ENCODE measurements around the gene ABCC4. TPM values are rescaled to one million over a fixed set of nuclear protein-coding genes. Genes with fewer than 3 reads are reported as not detected.
"Not testable (repeated sequence)": the region's sequence is repeated elsewhere in the genome, so short reads cannot be mapped to it uniquely, and the experiment has no call there.

The ABCC4 gene
- polyA plus RNA-seq, 12 donors = 2.2 to 4.9 (median 3.1) TPM; not detected in 1

DNA sequence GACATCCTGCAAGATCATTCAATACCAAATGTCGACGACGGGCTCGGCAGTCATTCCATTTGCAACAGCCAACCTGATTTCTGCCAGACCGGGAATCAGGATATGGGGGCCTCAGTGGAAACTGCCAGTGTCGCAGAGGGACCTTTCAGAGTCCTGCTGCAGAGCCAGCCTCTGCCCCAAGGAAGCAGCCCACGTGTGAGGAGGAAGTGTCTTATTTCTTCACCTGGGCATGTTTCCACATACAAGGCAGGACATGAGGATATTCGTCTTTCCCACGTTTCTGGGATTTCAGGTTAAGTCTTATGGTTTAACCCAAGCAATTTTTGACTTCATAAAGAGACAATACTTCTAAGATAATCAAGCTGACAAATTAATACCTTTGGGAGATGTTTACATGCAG is 69.9 kb downstream of the ABCC4 start:
- DNase-seq = no peak

DNA sequence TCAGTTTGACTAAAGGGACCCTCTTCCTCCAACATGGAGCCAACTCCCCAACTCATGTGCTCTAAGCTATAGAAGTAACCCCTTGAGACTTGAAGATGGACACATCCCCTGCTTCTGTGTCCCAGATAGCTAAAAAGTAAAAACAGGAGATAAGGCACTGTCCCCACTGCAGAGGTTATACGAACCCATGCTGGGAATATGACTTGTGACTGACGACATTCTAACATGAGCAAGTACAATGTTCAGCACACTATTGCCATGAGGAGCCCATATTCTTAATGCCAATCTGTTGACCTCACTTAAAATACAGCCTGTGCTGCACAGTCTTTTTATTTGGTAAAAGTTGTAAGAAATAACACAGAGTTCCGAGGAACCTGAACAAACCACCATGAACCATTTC is 71.4 kb downstream of the ABCC4 start:
- no peak for DNase-seq

DNA sequence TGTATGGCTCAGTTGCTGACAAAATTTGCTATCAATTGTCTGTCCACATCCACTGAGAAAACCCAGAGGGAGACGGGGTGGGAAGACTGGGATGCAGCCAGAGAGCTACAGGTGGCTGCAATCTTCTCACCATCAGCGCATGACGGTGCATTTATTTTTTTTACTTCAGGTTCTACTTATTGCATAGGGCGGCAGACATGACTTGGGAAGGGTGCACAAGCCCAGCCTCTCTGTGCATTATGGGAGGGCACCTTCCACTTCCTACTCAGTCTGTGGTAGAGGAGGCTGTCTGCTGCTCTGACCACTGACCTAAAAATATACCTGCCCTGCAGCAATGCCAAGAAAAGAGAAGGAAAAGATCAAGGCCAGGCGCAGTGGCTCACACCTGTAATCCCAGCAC is 73.1 kb downstream of the ABCC4 start:
- DNase-seq = no peak

DNA sequence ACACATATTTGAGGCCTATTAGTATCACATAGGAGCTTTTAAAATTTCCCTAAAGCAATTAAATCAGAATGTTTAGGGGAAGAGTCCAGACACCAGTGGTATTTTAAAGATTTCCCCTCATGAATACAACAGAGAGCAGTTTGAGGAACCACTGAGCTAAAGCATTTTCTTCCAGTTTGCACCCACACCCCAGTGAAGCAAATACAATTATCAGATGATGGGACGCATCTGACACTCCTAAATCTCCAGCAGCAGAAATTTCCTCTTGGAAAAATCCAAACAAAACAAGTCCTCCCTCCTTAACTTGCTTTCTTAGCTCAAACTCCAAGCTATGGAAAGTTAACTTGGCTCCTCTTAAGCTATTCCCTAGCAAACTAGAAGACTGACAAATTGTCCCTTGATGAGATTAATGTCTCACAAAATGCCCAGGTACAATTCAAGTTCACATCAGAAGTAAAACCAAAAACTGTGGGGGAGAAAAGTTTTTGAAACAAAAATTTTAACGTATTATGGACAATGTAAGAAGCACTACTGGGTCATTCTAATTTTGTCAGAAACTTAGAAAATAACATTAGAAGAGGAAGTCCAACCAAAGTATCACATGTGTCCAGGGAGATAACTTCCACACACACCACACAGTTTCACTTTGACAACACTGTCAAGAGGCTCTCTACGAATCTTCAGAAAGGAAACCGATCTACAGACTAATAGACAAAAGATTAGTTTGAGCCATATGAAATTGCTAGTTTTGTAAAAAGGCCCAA is 74.1 kb downstream of the ABCC4 start:
- no peak for DNase-seq

GRCh38 chr13:95226476-95226875 is 74.8 kb downstream of the ABCC4 start:
- no peak for DNase-seq

DNA sequence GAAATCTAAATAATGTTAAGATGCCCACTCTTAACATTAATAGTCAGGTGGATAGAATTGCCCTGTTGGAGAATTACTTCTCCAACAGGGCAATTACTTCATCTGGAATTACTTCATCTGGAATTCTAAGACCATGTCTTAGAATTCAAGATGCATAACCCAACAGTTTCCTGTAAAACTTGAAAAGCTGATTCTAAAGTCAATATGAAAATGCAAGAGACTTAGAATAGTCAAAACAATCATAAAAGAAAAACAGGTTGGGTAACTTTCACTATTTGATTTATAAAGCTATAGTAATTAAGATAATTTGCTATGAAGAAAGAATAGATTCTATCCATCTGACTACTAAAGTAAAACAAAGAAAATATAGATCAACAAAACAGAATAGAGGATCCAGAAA is 75.2 kb downstream of the ABCC4 start:
- DNase-seq = no peak

DNA sequence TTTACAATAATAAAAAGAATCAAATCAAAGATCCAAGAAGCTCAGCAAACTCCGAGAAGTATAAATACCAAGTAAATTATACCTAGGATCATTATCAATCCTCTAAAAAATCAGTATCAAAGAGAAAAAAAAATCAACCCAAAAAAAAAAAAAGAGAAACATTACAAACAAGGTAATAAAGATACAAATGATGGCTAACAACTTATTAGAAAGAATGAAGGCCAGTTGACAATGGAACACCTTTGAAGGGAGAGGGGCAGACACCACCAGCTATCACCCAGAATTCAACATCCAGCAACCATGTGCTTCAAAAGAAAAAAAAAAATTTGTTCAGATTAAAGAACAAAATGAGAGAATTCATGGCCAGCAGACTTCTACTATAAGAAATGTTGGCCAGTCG is 77.2 kb downstream of the ABCC4 start:
- no peak for DNase-seq

- no peak for DNase-seq
Observed at GRCh38 chr13:95222733-95223018, 78.6 kb downstream of the ABCC4 start.

DNA sequence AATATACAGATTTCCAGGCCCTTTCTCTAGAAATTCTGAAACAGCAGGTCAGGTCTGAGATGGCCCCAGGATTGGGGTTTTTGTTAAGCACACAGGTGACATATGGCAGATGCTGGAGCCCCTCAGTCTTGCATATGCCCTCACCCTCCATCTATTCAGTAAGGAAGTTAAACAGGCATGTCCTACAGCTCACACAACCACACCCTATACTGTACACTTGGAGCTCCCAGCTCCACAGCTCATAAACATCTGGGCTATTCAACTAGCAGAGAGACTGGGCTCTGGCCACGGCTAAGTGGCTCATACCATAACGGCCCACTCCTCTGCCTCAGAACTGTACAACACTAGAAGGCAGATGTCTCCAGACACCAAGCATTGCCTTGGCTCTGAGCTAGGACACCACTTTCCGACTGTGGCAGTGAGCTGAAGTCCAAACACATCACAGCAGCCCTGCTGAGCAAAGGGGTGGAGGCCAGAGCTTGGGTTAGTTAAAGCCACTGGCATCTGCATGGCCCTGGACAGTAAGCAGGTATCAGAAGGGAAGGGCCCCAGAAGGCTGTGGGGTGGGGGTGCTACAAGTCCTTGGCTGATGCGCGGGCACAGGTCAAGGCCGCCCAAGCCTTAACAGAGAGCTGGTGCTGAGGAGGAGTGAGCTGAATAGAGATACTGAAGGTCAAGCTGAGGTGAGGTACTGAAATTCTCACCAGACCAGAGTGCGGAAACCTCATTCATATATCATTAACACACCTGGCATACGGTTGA is 79.1 kb downstream of the ABCC4 start:
- no peak for DNase-seq

DNA sequence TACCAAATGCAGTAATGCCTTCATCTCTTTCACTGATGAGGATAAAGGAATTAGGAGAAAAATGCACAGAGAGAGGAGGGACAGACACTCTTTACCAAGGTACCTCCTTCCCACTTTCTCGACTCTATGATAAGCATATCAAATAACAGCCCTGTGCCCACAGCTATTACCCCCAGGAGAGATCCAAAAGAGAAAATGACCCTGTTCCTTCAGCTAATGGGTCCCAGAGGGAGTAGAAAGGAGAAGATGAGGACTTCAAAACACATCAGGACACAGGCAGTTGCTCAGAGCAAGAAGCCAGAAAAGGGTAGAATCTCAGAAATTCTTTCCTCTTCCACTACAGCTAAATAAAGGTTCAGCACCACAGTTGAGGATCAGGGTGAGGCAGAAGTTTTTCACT is 80.6 kb downstream of the ABCC4 start:
- DNase-seq = no peak

GRCh38 chr13:95217920-95218830 is 83.1 kb downstream of the ABCC4 start:
- DNase-seq = no peak

GRCh38 chr13:95216182-95216581 is 85.1 kb downstream of the ABCC4 start:
- DNase-seq = no peak

DNA sequence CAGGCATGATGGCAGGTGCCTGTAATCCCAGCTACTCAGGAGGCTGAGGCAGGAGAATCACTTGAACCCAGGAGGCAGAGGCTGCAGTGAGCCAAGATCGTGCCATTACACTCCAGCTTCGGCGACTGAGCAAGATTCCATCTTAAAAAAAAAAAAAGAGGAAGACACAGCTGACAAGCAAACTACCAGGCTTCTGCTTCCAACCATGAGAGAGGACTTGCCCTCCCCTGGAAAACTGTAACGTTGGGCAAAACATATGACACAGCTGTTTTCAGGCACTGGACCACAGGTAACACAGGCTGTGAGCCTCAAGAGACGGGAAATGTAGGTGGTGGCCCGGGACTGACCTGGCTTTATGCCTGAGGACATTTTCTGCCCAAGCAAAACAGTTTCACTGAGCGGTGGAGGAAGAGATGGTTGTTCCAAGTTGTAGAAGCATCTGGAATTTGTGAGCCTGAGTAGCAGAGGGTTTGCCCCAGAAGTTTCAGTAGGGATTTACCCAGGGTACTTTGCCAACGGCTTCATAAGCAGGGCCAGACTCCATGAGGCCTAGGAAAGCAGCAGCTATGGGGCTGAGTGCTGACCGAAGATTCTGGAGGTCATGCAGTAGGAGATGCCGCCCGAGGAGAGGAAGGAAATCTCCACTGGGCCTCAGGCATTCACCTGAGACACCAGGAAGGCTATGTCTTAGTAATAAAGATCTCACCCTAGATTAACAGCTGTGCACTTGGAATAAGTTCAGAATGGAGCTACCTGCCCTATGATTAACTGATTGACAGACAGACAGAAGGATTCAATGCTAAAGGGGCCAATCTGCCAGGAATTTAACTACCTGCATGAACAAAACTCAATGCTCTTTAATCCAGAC is 88.0 kb downstream of the ABCC4 start:
- no peak for DNase-seq

DNA sequence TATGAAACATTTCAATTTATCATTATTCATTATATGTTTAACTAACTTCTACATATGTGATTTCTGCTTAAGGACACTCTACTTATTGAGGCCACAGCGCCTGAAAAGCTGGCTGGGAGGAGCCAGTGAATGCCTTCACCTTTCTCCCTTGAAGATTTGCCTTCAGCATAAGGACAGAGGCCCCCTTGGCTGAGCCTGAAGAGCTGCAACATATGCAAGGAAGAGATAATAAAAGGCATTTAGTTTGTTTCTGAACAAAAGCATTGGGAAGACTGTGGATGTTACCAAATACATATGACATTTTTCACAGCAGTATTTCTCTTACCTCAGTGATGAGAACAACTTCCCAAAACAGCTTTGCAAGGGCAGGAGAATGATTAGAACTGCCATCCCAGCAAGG is 92.1 kb downstream of the ABCC4 start:
- no peak for DNase-seq

DNA sequence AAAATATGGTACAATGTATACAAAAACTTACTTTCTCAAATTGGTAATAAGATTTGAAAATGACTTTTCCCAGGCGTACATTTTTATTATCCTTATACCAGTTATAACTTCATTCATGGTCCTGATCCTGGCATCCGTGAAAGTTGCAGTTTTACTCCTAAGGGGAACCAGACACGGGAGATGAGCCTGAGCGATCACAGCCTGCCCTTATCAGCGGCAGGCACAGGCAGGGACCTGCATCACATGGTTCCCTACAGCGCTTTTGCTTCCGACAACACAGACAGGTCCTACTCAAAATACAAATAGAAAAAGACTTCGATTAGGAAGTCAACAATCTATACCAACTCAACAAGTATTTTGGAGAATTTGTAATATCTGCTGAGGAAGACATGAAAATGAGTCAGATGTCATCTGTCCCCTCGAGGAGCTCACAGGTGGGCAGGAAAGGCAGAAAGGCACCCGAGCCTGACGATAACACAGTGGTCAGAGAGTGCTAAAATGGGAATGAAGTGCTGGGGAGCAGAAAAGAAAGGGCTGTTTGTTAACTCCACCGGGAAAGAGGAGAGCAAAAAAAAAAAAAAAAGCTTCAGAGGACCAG is 93.4 kb downstream of the ABCC4 start:
- no peak for DNase-seq

DNA sequence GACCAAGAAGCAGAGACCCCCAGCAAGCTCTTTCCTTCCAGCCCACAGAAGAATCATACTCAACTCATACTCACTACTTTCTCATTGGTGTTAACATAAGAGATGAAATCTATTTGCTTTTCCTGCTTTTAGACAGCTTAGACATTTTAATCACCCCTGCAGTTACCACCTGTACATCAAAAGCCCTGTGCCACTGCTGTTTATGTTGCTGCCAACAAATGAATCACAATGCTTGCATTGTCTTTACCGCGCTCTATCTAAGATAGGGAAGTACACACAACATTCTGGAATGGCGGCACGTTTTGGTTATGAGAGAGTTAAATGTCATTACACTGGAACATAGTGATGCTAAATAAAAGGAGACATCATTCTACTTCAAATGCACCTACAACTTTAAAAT is 95.1 kb downstream of the ABCC4 start:
- DNase-seq = no peak

DNA sequence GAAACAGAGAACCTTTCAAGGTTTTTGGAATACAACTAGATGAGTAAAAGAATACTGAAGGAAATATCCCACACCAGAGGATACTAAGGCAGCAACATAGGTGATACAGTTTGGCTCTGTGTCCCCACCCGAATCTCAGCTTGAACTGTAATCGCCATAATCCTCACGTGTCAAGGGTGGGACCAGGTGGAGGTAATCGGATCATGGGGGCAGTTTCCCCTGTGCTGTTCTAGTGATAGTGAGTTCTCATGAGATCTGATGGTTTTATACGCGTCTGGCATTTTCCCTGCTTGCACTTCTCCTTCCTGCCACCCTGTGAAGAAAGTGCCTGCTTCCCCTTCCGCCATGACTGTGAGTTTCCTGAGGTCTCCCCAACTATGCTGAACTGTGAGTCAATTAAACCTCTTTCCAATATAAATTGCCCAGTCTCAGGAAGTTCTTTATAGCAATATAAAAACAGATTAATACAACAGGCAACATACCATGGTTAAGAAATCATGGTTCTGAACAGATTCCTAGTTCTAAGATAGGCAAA is 97.0 kb downstream of the ABCC4 start:
- no peak for DNase-seq

GRCh38 chr13:95201814-95202651 is 99.2 kb downstream of the ABCC4 start:
- DNase-seq = no peak

- not testable (repeated sequence) for DNase-seq
Observed at GRCh38 chr13:95200386-95200957, 100.8 kb downstream of the ABCC4 start.

GRCh38 chr13:95199896-95200295 is 101.4 kb downstream of the ABCC4 start:
- no peak for DNase-seq

All from muscle of arm (tissue), 12 donors.